PC-9 (cell line): ENCODE measurements around the gene FLT3. TPM values are rescaled to one million over a fixed set of nuclear protein-coding genes. Genes with fewer than 3 reads are reported as not detected.

Experiments
- BruUV-seq: library from RNA; stranded (reverse); fragments of 400-500 nt; replicated peaks from 2 replicates; lab custom pipeline; 2021; lab: Mats Ljungman, UMichigan
- CTCF ChIA-PET: fragments of 300-600 bp; sonication (Branson Sonifier 250); formaldehyde crosslinking; loops from one replicate; lab custom pipeline; 2022; ENCODE audit warnings: antibody characterized with exemption; lab: Charles Lee
- POLR2A ChIA-PET: fragments of 300-600 bp; sonication (Branson Sonifier 250); formaldehyde crosslinking; loops from one replicate; lab custom pipeline; 2022; ENCODE audit warnings: antibody characterized with exemption; ENCODE audit not compliant: unreplicated experiment; lab: Charles Lee
- DNase-seq, 2 experiments: peaks; one replicate each; pipeline versions ENCODE4 v3.0.0 to v3.0.0-alpha.2; 2015 to 2022; ENCODE audit warnings: mixed read lengths in 1 of 2
- H2AFZ ChIP-seq: fragments of 200-600 bp; sonication (generic); 2 replicates; pipeline ENCODE4 v1.8.1; 2017; ENCODE audit warnings: antibody characterized with exemption
- H3F3A ChIP-seq: fragments of 200-600 bp; sonication (generic); 2 replicates; pipeline ENCODE4 v1.8.1; 2017; ENCODE audit warnings: antibody characterized with exemption, mild to moderate bottlenecking, low read depth; ENCODE audit not compliant: insufficient read depth
- H3K27ac ChIP-seq: fragments of 200-600 bp; sonication (generic); 2 replicates; pipeline ENCODE4 v1.6.1; 2016; ENCODE audit warnings: mixed run types
- H3K27me3 ChIP-seq: fragments of 200-600 bp; sonication (generic); 2 replicates; pipeline ENCODE4 v1.6.1; 2016; ENCODE audit warnings: low read depth, mixed run types; ENCODE audit not compliant: insufficient read depth
- H3K36me3 ChIP-seq: fragments of 200-600 bp; sonication (generic); 2 replicates; pipeline ENCODE4 v1.6.1; 2016; ENCODE audit warnings: low read depth, mixed run types
- H3K4me1 ChIP-seq: fragments of 200-600 bp; sonication (generic); replicated peaks from 2 replicates; pipeline ENCODE4 v1.6.1; 2016; ENCODE audit warnings: mixed run types; ENCODE audit not compliant: insufficient read depth
- H3K4me2 ChIP-seq: fragments of 200-600 bp; sonication (generic); 2 replicates; pipeline ENCODE4 v1.6.1; 2017; ENCODE audit warnings: mixed run types
- H3K4me3 ChIP-seq: fragments of 200-600 bp; sonication (generic); 2 replicates; pipeline ENCODE4 v1.6.1; 2016; ENCODE audit warnings: mixed run types
- H3K79me2 ChIP-seq: fragments of 200-600 bp; sonication (generic); 2 replicates; pipeline ENCODE4 v1.6.1; 2017; ENCODE audit warnings: low read depth, mixed run types
- H3K9me2 ChIP-seq: fragments of 200-600 bp; sonication (generic); 2 replicates; pipeline ENCODE4 v1.8.1; 2017; ENCODE audit warnings: mild to moderate bottlenecking; ENCODE audit not compliant: insufficient read depth
- H3K9me3 ChIP-seq: fragments of 200-600 bp; sonication (generic); 2 replicates; pipeline ENCODE4 v1.8.1; 2016; ENCODE audit warnings: low read depth; ENCODE audit not compliant: insufficient read depth
- H4K20me1 ChIP-seq: fragments of 200-600 bp; sonication (generic); 2 replicates; pipeline ENCODE4 v1.8.1; 2017; ENCODE audit not compliant: insufficient read depth
- CTCF ChIP-seq: fragments of 200-600 bp; sonication (generic); conservative IDR thresholded peaks from 2 replicates; pipeline ENCODE4 v1.6.1; 2017; ENCODE audit warnings: mixed run types, antibody characterized with exemption, mild to moderate bottlenecking, moderate library complexity
- EZH2 ChIP-seq: fragments of 200-600 bp; sonication (generic); IDR thresholded peaks from 2 replicates; pipeline ENCODE4 v1.8.0; 2017; ENCODE audit warnings: antibody characterized with exemption, low read depth
- intact Hi-C: fragments of 100-400 bp; cut with micrococcal nuclease; formaldehyde crosslinking; loops from one replicate; pipeline ENCODE4 v1.10.0; 2022; ENCODE audit not compliant: unreplicated experiment
- total RNA-seq: library from RNA; stranded (reverse); gene quantifications from 2 replicates; pipeline ENCODE4 v1.2.3, GENCODE V29; 2021

Gene FLT3
- total RNA-seq, 1 experiment from 2014 or later = not detected

- POLR2A ChIA-PET = no interaction called here
- Histone ChIP-seq H3K27ac (no peak overlapping the region), H3K4me2 (no peak overlapping the region), H3K36me3 (no peaks in the 10 kb centered on the region), H3K9me3 (peaks cover 4% of the 10 kb centered on the region; the same call in 1 of the 2 replicates), H3K4me3 (no peak overlapping the region), H3K79me2 (no peaks in the 10 kb centered on the region), H3F3A (no peaks in the 10 kb centered on the region), H3K27me3 (peaks cover 57% of the 10 kb centered on the region), H2AFZ (no peak overlapping the region), H4K20me1 (no peaks in the 10 kb centered on the region), H3K9me2 (no peaks in the 10 kb centered on the region), H3K4me1 (no peaks in the 10 kb centered on the region)
- no peak for TF ChIP-seq CTCF
- no peak for TF ChIP-seq EZH2
- CTCF ChIA-PET = no interaction called here
- no peak for DNase-seq
- BruUV-seq = no TSS peak
- intact Hi-C loops = no loop called here
These were observed 51.2 kb downstream of the FLT3 start for GRCh38 chr13:28049215-28049614.

GRCh38 chr13:28048768-28049167 is 51.6 kb downstream of the FLT3 start:
- no peak for DNase-seq
- CTCF ChIA-PET = no interaction called here
- BruUV-seq = no TSS peak
- Histone ChIP-seq H3K27me3 (peaks cover 55% of the 10 kb centered on the region), H4K20me1 (no peaks in the 10 kb centered on the region), H3K4me1 (no peaks in the 10 kb centered on the region), H3K27ac (no peak overlapping the region), H2AFZ (no peak overlapping the region), H3K79me2 (no peaks in the 10 kb centered on the region), H3K9me3 (peaks cover 4% of the 10 kb centered on the region; the same call in 1 of the 2 replicates), H3K36me3 (no peaks in the 10 kb centered on the region), H3K4me3 (no peak overlapping the region), H3K4me2 (no peak overlapping the region), H3K9me2 (no peaks in the 10 kb centered on the region), H3F3A (no peaks in the 10 kb centered on the region)
- POLR2A ChIA-PET = no interaction called here
- no peak for TF ChIP-seq CTCF
- intact Hi-C loops = no loop called here

- TF ChIP-seq EZH2 (no peak), CTCF (no peak)
- POLR2A ChIA-PET = no interaction called here
- peak in 1 of 2 experiments; percentile 63 for DNase-seq
- no peaks in the 10 kb centered on the region for H3K36me3 ChIP-seq
- CTCF ChIA-PET = no interaction called here
- no peak overlapping the region for H3K27ac ChIP-seq
- intact Hi-C loops = no loop called here
- H3F3A ChIP-seq = no peaks in the 10 kb centered on the region
- no peaks in the 10 kb centered on the region for H3K79me2 ChIP-seq
- H3K9me2 ChIP-seq = no peaks in the 10 kb centered on the region
- no peaks in the 10 kb centered on the region for H4K20me1 ChIP-seq
- H3K4me2 ChIP-seq = 0 out of 2 replicates have a peak overlapping the region, but pooled peaks have one; percentile 2
- no peaks in the 10 kb centered on the region for H3K4me1 ChIP-seq
- H2AFZ ChIP-seq = 0 out of 2 replicates have a peak overlapping the region, but pooled peaks have one; percentile 7
- H3K9me3 ChIP-seq = peaks cover 4% of the 10 kb centered on the region; the same call in 1 of the 2 replicates
- H3K4me3 ChIP-seq = no peak overlapping the region
- no TSS peak for BruUV-seq
- H3K27me3 ChIP-seq = peaks cover 62% of the 10 kb centered on the region
These were observed 52.5 kb downstream of the FLT3 start for GRCh38 chr13:28047757-28048388.
